Measurements from ENCODE around the gene DTNBP1. TPM values are rescaled to one million over a fixed set of nuclear protein-coding genes. Genes with fewer than 3 reads are reported as not detected.

DTNBP1 gene
- 6.3 and 8.2 TPM in 2 replicates for total RNA-seq

DNA sequence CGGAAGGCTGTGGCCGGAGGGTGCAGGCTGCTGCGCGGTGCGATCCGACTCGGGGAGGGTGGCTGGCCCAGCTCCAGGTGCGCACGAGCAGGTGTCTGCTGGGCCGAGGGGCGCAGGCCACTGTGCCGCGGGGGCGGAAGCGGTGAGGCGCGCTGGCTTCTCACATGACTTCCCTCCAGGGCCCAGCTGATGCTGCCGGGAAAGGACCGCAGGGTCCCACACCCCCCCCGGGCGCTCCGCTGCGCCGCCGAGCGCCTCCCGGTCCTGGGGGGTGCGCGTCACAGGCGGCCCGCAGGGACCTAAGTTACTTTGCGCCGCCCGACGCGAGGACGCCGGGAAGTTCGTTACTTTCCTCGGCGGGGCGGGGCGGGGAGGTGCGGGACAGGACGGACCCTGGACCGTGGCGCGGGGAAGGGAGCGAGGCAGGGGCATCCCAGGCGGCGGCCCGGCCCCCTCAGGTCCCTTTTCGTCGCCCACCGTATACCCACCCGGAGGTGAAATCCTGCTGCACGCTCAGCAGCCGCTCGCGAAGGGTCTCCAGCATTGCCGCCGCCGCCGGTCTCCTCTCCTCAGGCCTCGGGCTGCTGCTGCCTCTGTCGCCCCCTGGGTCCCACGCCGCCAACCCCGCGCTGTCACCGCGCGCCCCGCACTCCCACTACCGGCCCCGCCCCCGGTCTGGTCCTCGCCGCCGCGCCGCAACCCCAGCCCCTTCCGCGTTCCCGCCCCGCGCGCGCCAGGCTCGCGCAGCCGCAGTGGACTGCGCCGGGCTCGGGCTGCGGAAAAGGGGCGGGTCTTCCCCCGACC lies at the start of gene DTNBP1:
DTNBP1 (minus strand) TSS at position 703 of the 804 bp plus-strand sequence; CDS start at position 544, 159 bp downstream.

Small RNA genes within 50 kb of the gene (small RNA-seq; reads per million reads assigned to genes)
- gene RF00001, result not detected

All from thoracic aorta endothelial cell (primary cell).